ENCODE measurements around the gene C2CD3. TPM values are rescaled to one million over a fixed set of nuclear protein-coding genes. Genes with fewer than 3 reads are reported as not detected.

Gene C2CD3
- 8.2 and 21.7 TPM in 2 replicates for total RNA-seq (ENCODE audit: low replicate concordance)

- peak; percentile 44 for TF ChIP-seq CTCF (IDR thresholded peaks at IDR 0.05; ENCODE audit: insufficient read depth, low read length)
- H3K4me3 ChIP-seq (ENCODE audit: low read depth, low read length), result peak within 1 kb of the TSS; percentile 94
- peak; percentile 99 for DNase-seq (ENCODE audit: low read depth)
These were observed at the start of gene C2CD3, which contains the start of gene PPME1 for GRCh38 chr11:74170694-74171629. C2CD3 (minus strand) TSS chr11:74171002; CDS start chr11:74170792, 210 bp downstream. PPME1 (plus strand) TSS chr11:74171289; CDS start chr11:74171422, 133 bp downstream.

- DNase-seq (ENCODE audit: low read depth), result peak; percentile 18
- no peak overlapping the region for H3K4me3 ChIP-seq (ENCODE audit: low read depth, low read length)
- TF ChIP-seq CTCF (IDR thresholded peaks at IDR 0.05; ENCODE audit: insufficient read depth, low read length), result no peak
These were observed 49.6 kb upstream of the C2CD3 start for GRCh38 chr11:74220376-74220775.

GRCh38 chr11:74212533-74212932 lies 41.7 kb upstream of the C2CD3 start:
- peak; percentile 50 for DNase-seq (ENCODE audit: low read depth)
- H3K4me3 ChIP-seq (ENCODE audit: low read depth, low read length), result no peak overlapping the region
- no peak for TF ChIP-seq CTCF (IDR thresholded peaks at IDR 0.05; ENCODE audit: insufficient read depth, low read length)

- no peak for DNase-seq (ENCODE audit: low read depth)
- TF ChIP-seq CTCF (IDR thresholded peaks at IDR 0.05; ENCODE audit: insufficient read depth, low read length), result no peak
- no peak overlapping the region for H3K4me3 ChIP-seq (ENCODE audit: low read depth, low read length)
These were observed 37.7 kb upstream of the C2CD3 start for GRCh38 chr11:74208507-74208906.

GRCh38 chr11:74206746-74207145 lies 35.9 kb upstream of the C2CD3 start:
- H3K4me3 ChIP-seq (ENCODE audit: low read depth, low read length), result no peak overlapping the region
- no peak for TF ChIP-seq CTCF (IDR thresholded peaks at IDR 0.05; ENCODE audit: insufficient read depth, low read length)
- DNase-seq (ENCODE audit: low read depth), result no peak

- no peak for DNase-seq (ENCODE audit: low read depth)
- no peak for TF ChIP-seq CTCF (IDR thresholded peaks at IDR 0.05; ENCODE audit: insufficient read depth, low read length)
- no peak overlapping the region for H3K4me3 ChIP-seq (ENCODE audit: low read depth, low read length)
These were observed 34.4 kb upstream of the C2CD3 start for GRCh38 chr11:74205181-74205580.

Measured in fibroblast of the aortic adventitia (primary cell).